ENCODE data around the gene APLN. TPM values are rescaled to one million over a fixed set of nuclear protein-coding genes. Genes with fewer than 3 reads are reported as not detected.
A peak's percentile ranks its signal among the peaks of the same experiment; 100 is the strongest.

The APLN gene
- polyA plus RNA-seq, 1 donor from 2014 or later, result 0.38 TPM

DNA sequence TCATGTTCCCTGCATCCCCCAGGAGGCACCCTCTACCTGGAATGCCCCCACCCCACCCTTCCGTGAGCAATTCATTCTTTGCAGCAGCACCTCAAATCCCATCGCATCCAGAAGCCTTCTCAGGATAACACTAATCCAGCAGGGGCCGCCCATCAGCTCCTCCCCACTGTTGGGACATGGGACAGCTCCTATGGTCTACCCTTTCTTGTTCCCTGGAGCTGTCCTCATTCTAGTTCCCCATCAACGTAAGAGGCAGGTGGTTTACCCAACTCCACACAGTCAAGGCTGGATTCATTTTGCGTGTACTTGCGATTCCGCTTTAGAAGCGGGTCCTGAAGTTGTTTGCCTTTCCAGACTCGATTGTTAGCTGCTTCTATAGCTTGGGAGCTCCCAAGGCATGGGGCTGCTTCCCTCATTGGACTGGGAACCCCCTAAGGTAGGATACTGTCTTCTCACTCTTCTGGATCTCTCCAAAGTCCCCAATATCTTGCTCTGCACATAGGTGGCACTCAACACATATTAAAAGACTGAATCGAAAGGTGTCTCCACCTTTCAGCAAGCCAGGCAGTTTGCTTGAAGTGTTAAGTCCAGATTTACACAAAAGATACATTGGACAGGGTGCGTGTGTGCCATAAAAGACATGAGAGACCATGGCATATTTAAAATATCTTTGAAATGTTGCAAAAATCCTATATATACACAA is 942 bp upstream of the APLN start:
- TF ChIP-seq, protein P1, sequence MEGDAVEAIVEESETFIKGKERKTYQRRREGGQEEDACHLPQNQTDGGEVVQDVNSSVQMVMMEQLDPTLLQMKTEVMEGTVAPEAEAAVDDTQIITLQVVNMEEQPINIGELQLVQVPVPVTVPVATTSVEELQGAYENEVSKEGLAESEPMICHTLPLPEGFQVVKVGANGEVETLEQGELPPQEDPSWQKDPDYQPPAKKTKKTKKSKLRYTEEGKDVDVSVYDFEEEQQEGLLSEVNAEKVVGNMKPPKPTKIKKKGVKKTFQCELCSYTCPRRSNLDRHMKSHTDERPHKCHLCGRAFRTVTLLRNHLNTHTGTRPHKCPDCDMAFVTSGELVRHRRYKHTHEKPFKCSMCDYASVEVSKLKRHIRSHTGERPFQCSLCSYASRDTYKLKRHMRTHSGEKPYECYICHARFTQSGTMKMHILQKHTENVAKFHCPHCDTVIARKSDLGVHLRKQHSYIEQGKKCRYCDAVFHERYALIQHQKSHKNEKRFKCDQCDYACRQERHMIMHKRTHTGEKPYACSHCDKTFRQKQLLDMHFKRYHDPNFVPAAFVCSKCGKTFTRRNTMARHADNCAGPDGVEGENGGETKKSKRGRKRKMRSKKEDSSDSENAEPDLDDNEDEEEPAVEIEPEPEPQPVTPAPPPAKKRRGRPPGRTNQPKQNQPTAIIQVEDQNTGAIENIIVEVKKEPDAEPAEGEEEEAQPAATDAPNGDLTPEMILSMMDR (IDR thresholded peaks at IDR 0.05; ENCODE audit: poor library complexity, severe bottlenecking), result peak; percentile 30
- TF ChIP-seq EP300 (conservative IDR thresholded peaks at IDR 0.05; ENCODE audit: poor library complexity, severe bottlenecking) (no peak), RAD21 (conservative IDR thresholded peaks at IDR 0.05) (peak; percentile 18)

GRCh38 chrX:129653971-129654651 is 645 bp downstream of the APLN start:
- H4K20me1 ChIP-seq (ENCODE audit: insufficient read depth), result no peaks in the 10 kb centered on the region
- no peak overlapping the region for H3K4me2 ChIP-seq (ENCODE audit: low read length)
- peak overlapping the region; percentile 70 for H3K4me3 ChIP-seq (ENCODE audit: low read length)
- no peak for TF ChIP-seq REST (IDR thresholded peaks at IDR 0.05; ENCODE audit: borderline replicate concordance)
- TF ChIP-seq, protein P1 (IDR thresholded peaks at IDR 0.05; ENCODE audit: poor library complexity, severe bottlenecking), result no peak
- no peaks in the 10 kb centered on the region for H3K36me3 ChIP-seq (ENCODE audit: insufficient read depth, low read length)
- H3K27me3 ChIP-seq (ENCODE audit: insufficient read depth, low read depth, low read length), result no peaks in the 10 kb centered on the region
- H3K27ac ChIP-seq (ENCODE audit: low read length), result no peak overlapping the region
- H3F3A ChIP-seq (ENCODE audit: insufficient read depth, low read length, poor library complexity, severe bottlenecking), result no peaks in the 10 kb centered on the region
- H2AFZ ChIP-seq (ENCODE audit: low read depth, low read length), result no peak overlapping the region
- no peaks in the 10 kb centered on the region for H3K9me2 ChIP-seq (ENCODE audit: insufficient read depth, low read length)
- peak overlapping the region; percentile 68 for H3K9ac ChIP-seq (ENCODE audit: low read length)
- H3K79me2 ChIP-seq (replicated peaks; ENCODE audit: insufficient read depth, low read length), result no peaks in the 10 kb centered on the region
- H3K9me3 ChIP-seq (ENCODE audit: low read length), result no peaks in the 10 kb centered on the region

More for the DNA sequence above, 942 bp upstream of the APLN start:
- H3K4me2 ChIP-seq (ENCODE audit: low read length), result no peak overlapping the region
- H3K36me3 ChIP-seq (ENCODE audit: insufficient read depth, low read length), result no peaks in the 10 kb centered on the region
- H3K79me2 ChIP-seq (replicated peaks; ENCODE audit: insufficient read depth, low read length), result no peaks in the 10 kb centered on the region
- no peak overlapping the region for H3K27ac ChIP-seq (ENCODE audit: low read length)
- H3F3A ChIP-seq (ENCODE audit: insufficient read depth, low read length, poor library complexity, severe bottlenecking), result no peaks in the 10 kb centered on the region
- H3K27me3 ChIP-seq (ENCODE audit: insufficient read depth, low read depth, low read length), result no peaks in the 10 kb centered on the region
- H3K9me2 ChIP-seq (ENCODE audit: insufficient read depth, low read length), result no peaks in the 10 kb centered on the region
- H3K4me3 ChIP-seq (ENCODE audit: low read length), result peak overlapping the region; percentile 70
- H2AFZ ChIP-seq (ENCODE audit: low read depth, low read length), result no peak overlapping the region
- H4K20me1 ChIP-seq (ENCODE audit: insufficient read depth), result no peaks in the 10 kb centered on the region
- H3K9ac ChIP-seq (ENCODE audit: low read length), result no peak overlapping the region
- H3K9me3 ChIP-seq (ENCODE audit: low read length), result no peaks in the 10 kb centered on the region

All from neural cell (in vitro differentiated cells).